ENCODE measurements around the gene TCOF1. TPM values are rescaled to one million over a fixed set of nuclear protein-coding genes. Genes with fewer than 3 reads are reported as not detected.

TCOF1 gene
- total and polyA plus RNA-seq, 9 donors, result 16.7 to 38.3 (median 27.8) TPM

DNA sequence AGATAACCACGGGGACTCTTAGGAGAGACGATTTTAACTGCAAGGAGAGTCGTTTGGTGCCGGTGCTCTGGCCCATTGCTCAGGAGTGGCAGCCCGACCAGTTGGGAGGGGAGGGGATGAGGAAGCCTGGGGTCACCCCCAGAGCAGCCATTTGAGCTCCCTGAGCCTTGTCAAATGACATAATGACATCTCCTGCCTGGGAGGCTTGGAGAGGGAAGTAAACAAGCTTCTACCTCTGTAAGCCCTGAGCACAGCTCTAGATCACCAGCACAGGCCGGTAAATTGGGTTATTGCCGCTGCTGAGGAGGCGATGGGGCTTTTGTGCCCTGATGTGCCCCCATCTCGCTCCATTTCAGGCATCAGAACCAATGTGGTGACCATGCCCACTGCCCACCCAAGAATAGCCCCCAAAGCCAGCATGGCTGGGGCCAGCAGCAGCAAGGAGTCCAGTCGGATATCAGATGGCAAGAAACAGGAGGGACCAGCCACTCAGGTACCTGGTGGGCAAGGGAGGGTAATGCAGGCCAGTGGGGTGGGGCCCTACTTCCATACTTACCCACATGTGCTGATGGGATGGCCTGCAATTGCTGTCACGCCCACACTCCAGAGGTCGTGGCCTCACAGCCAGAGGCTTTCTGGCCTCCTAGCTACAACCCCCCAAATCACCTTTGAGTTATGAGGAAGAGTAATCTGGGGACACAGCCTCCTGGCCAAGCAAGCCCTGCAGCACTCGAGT is 32.2 kb downstream of the TCOF1 start:
- Histone ChIP-seq H3K27ac (no peak overlapping the region), H3K4me1 (ENCODE audit: insufficient read depth) (no peaks in the 10 kb centered on the region), H3K9me3 (no peaks in the 10 kb centered on the region), H3K4me3 (no peak overlapping the region), H3K27me3 (no peaks in the 10 kb centered on the region), H3K36me3 (no peaks in the 10 kb centered on the region)
- intact Hi-C loops (cut with DNase I), result no loop called here
- 71 to 73% (median 73%) methylated on average over 13 of the region's 13 CpGs for WGBS, 3 donors
- DNase-seq, result no peak
- TF ChIP-seq POLR2A (IDR thresholded peaks at IDR 0.05) (no peak), CTCF (IDR thresholded peaks at IDR 0.05) (no peak), EP300 (IDR thresholded peaks at IDR 0.05) (no peak)

DNA sequence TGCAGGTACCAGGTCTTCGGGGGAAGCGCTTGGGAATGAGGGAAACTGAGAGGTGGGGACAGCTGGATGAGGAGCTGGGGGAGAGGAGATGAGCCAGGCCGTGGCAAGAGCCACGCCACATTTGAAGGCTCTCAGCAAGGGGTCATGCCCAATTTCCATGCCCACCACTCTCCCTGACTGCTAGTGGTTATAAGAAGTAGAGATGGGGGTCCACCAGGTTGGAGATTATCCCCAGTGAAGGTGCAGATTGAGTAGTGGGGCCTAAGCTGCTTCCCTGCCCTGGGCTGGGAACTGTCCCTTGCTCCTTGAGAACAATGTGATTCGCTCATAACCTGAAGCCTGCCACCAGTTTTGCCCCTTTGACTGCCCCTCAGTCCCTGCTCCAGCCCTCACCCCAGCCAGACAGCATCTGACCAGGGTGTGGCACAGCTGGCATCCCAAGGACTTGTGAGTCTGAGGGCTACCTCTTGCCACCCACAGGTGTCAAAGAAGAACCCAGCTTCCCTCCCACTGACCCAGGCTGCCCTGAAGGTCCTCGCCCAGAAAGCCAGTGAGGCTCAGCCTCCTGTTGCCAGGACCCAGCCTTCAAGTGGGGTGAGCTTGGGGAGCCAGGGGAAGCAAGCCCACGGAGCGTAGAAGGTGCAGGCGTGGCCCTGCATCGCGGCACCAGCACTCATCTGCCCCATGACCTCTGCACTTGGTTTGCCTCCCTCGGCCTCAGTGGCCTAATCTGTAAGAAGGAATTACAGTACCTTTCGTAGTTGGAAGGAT is 33.8 kb downstream of the TCOF1 start:
- no peaks in the 10 kb centered on the region for H3K27me3 ChIP-seq
- no peaks in the 10 kb centered on the region for H3K9me3 ChIP-seq
- no peak for TF ChIP-seq CTCF (IDR thresholded peaks at IDR 0.05)
- TF ChIP-seq POLR2A (IDR thresholded peaks at IDR 0.05), result no peak
- TF ChIP-seq EP300 (IDR thresholded peaks at IDR 0.05), result no peak
- 91 to 92% (median 91%) methylated on average over 13 of the region's 13 CpGs for WGBS, 3 donors
- H3K4me3 ChIP-seq, result no peak overlapping the region
- no peaks in the 10 kb centered on the region for H3K36me3 ChIP-seq
- H3K27ac ChIP-seq, result no peak overlapping the region
- H3K4me1 ChIP-seq (ENCODE audit: insufficient read depth), result no peaks in the 10 kb centered on the region
- DNase-seq, result no peak
- intact Hi-C loops (cut with DNase I), result no loop called here

DNA sequence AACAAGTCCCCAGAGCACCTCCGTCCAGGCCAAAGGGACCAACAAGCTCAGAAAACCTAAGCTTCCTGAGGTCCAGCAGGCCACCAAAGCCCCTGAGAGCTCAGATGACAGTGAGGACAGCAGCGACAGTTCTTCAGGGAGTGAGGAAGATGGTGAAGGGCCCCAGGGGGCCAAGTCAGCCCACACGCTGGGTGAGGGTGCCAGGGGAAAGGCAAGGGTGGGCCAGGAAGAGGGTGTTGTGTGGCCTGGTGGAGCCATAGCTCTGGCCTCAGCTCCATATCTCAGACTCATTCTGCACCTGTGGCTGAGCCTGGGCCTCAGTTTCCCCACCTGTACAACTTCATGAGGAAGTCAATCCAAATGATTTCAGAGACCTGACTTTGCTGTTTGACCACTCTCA is 34.5 kb downstream of the TCOF1 start:
- Histone ChIP-seq H3K36me3 (no peaks in the 10 kb centered on the region), H3K4me1 (ENCODE audit: insufficient read depth) (no peaks in the 10 kb centered on the region), H3K27ac (no peak overlapping the region), H3K27me3 (no peaks in the 10 kb centered on the region), H3K9me3 (no peaks in the 10 kb centered on the region), H3K4me3 (no peak overlapping the region)
- DNase-seq, result no peak
- TF ChIP-seq POLR2A (IDR thresholded peaks at IDR 0.05) (no peak), CTCF (IDR thresholded peaks at IDR 0.05) (no peak), EP300 (IDR thresholded peaks at IDR 0.05) (no peak)
- intact Hi-C loops (cut with DNase I), result no loop called here
- 90 to 92% (median 91%) methylated on average over 3 of the region's 3 CpGs for WGBS, 3 donors

DNA sequence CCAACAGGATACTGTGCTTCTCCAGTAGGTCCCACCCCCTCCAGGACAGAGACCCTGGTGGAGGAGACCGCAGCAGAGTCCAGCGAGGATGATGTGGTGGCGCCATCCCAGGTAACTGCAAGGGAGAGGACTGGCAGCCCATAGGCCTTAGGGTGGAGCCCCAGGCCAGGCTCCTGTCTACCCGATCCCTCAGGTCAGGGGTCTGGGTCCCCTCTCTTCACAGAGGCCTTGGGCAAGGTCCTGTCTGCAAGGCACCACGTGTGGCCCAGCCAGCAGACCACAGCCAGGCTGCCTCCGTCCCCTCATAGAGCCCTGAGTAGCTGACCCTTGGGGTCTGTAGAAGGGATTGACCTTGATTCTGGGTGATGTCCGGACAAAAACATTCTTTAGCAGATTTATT is 35.2 kb downstream of the TCOF1 start:
- H3K27me3 ChIP-seq, result no peaks in the 10 kb centered on the region
- H3K36me3 ChIP-seq, result no peaks in the 10 kb centered on the region
- no peaks in the 10 kb centered on the region for H3K4me1 ChIP-seq (ENCODE audit: insufficient read depth)
- H3K27ac ChIP-seq, result no peak overlapping the region
- intact Hi-C loops (cut with DNase I), result no loop called here
- 81 to 93% (median 83%) methylated on average over 7 of the region's 7 CpGs for WGBS, 3 donors
- TF ChIP-seq POLR2A (IDR thresholded peaks at IDR 0.05) (no peak), EP300 (IDR thresholded peaks at IDR 0.05) (no peak), CTCF (IDR thresholded peaks at IDR 0.05) (no peak)
- no peaks in the 10 kb centered on the region for H3K9me3 ChIP-seq
- no peak overlapping the region for H3K4me3 ChIP-seq
- DNase-seq, result no peak
